Caco-2 (cell line): ENCODE results near the gene TMEM18. TPM values are rescaled to one million over a fixed set of nuclear protein-coding genes. Genes with fewer than 3 reads are reported as not detected.

Experiments
- BruUV-seq: library from RNA; stranded (reverse); fragments of 400-500 nt; replicated peaks from 2 replicates; lab custom pipeline; 2021; lab: Mats Ljungman, UMichigan
- CTCF ChIA-PET: fragments of 300-600 bp; sonication (Branson Sonifier 250); formaldehyde crosslinking; loops from one replicate; lab custom pipeline; 2022; ENCODE audit warnings: antibody characterized with exemption; lab: Charles Lee
- POLR2A ChIA-PET: fragments of 300-600 bp; sonication (Branson Sonifier 250); formaldehyde crosslinking; loops from one replicate; lab custom pipeline; 2022; ENCODE audit warnings: antibody characterized with exemption; lab: Charles Lee
- DNase-seq, 2 experiments: peaks; one replicate each; pipeline versions ENCODE4 v3.0.0 to v3.0.0-alpha.2; 2020 to 2022
- H3K27me3 ChIP-seq: replicated peaks from 2 replicates; pipeline ENCODE4 v1.6.0; 2011; ENCODE audit warnings: low read length; ENCODE audit not compliant: control insufficient read depth, insufficient read depth
- H3K36me3 ChIP-seq: 2 replicates; pipeline ENCODE4 v1.5.1; 2011; ENCODE audit warnings: low read length; ENCODE audit not compliant: control insufficient read depth, insufficient read depth
- H3K4me1 ChIP-seq: fragments of 250-450 bp; sonication (Bioruptor Pico); 2 replicates; pipeline ENCODE4 v1.5.1; 2020; ENCODE audit warnings: mild to moderate bottlenecking
- H3K4me3 ChIP-seq: 2 replicates; pipeline ENCODE4 v1.5.1; 2011; ENCODE audit warnings: low read depth, mild to moderate bottlenecking, control low read depth, low read length
- H3K9me3 ChIP-seq: fragments of 250-450 bp; sonication (Bioruptor Pico); 2 replicates; pipeline ENCODE4 v1.5.1; 2020; ENCODE audit warnings: mild to moderate bottlenecking, moderate library complexity
- H3K27ac Mint-ChIP-seq: one replicate; pipeline ENCODE4 v1.8.0; 2022; ENCODE audit warnings: mixed read lengths; ENCODE audit not compliant: unreplicated experiment
- H3K27me3 Mint-ChIP-seq: one replicate; pipeline ENCODE4 v1.8.0; 2022; ENCODE audit warnings: mixed read lengths; ENCODE audit not compliant: insufficient read depth, unreplicated experiment
- H3K36me3 Mint-ChIP-seq: one replicate; pipeline ENCODE4 v1.8.0; 2022; ENCODE audit warnings: mild to moderate bottlenecking, mixed read lengths; ENCODE audit not compliant: insufficient read depth, unreplicated experiment
- H3K4me1 Mint-ChIP-seq: one replicate; pipeline ENCODE4 v1.8.0; 2022; ENCODE audit warnings: low read depth, mixed read lengths; ENCODE audit not compliant: unreplicated experiment
- H3K4me3 Mint-ChIP-seq: one replicate; pipeline ENCODE4 v1.8.0; 2022; ENCODE audit warnings: mild to moderate bottlenecking, moderate library complexity, mixed read lengths; ENCODE audit not compliant: unreplicated experiment
- H3K9me3 Mint-ChIP-seq: one replicate; pipeline ENCODE4 v1.8.0; 2022; ENCODE audit warnings: mixed read lengths; ENCODE audit not compliant: unreplicated experiment
- CTCF ChIP-seq, 2 experiments: fragments of 200-600 bp in 1 of 2; IDR thresholded peaks; 1 replicate in 1 of 2; 2 replicates in 1 of 2; pipeline versions ENCODE4 v1.5.1 to v1.8.0; 2011 to 2022; ENCODE audit warnings: antibody characterized with exemption in 1 of 2, control low read depth in 1 of 2, inconsistent platforms in 1 of 2, low read depth in 1 of 2, low read length in 1 of 2, mild to moderate bottlenecking in 1 of 2, moderate library complexity in 1 of 2; ENCODE audit not compliant: insufficient read depth in 1 of 2, severe bottlenecking in 1 of 2, unreplicated experiment in 1 of 2
- intact Hi-C: fragments of 100-400 bp; cut with micrococcal nuclease; formaldehyde crosslinking; loops from one replicate; pipeline ENCODE4 v1.10.0; 2022; ENCODE audit not compliant: unreplicated experiment
- total RNA-seq: library from RNA; stranded (reverse); gene quantifications from 2 replicates; pipeline ENCODE4 v1.2.3, GENCODE V29; 2022

The TMEM18 gene
- total RNA-seq, 1 experiment from 2014 or later: 22.9 TPM

- no peaks in the 10 kb centered on the region for H3K9me3 ChIP-seq
- intact Hi-C loops: no loop called here
- Mint-ChIP-seq H3K27me3 (no peaks in the 10 kb centered on the region), H3K27ac (no peak overlapping the region), H3K36me3 (peaks cover 19% of the 10 kb centered on the region), H3K4me3 (no peak overlapping the region), H3K9me3 (no peaks in the 10 kb centered on the region), H3K4me1 (peaks cover 13% of the 10 kb centered on the region)
- ChIA-PET POLR2A (no interaction called here), CTCF (no interaction called here)
- no peak overlapping the region for H3K4me3 ChIP-seq
- H3K4me1 ChIP-seq: peaks cover 6% of the 10 kb centered on the region
- no peaks in the 10 kb centered on the region for H3K27me3 ChIP-seq
- no peaks in the 10 kb centered on the region; the same call in none of the 2 replicates for H3K36me3 ChIP-seq
- no TSS peak for BruUV-seq
- TF ChIP-seq CTCF (IDR thresholded peaks at IDR 0.05; ENCODE audit: insufficient read depth in 1 of 2, low read depth in 1 of 2, low read length in 1 of 2, severe bottlenecking in 1 of 2, unreplicated experiment in 1 of 2): no peak
- DNase-seq: no peak
Measured at GRCh38 chr2:674321-674985, 2.8 kb downstream of the TMEM18 start.

- no peaks in the 10 kb centered on the region for H3K27me3 ChIP-seq
- Mint-ChIP-seq H3K4me1 (peaks cover 8% of the 10 kb centered on the region), H3K36me3 (peaks cover 19% of the 10 kb centered on the region), H3K9me3 (no peaks in the 10 kb centered on the region), H3K27ac (no peak overlapping the region), H3K27me3 (no peaks in the 10 kb centered on the region), H3K4me3 (no peak overlapping the region)
- no peaks in the 10 kb centered on the region for H3K9me3 ChIP-seq
- peaks cover 6% of the 10 kb centered on the region for H3K4me1 ChIP-seq
- no peak for DNase-seq
- intact Hi-C loops: no loop called here
- no peaks in the 10 kb centered on the region; the same call in none of the 2 replicates for H3K36me3 ChIP-seq
- BruUV-seq: no TSS peak
- no peak for TF ChIP-seq CTCF (IDR thresholded peaks at IDR 0.05; ENCODE audit: insufficient read depth in 1 of 2, low read depth in 1 of 2, low read length in 1 of 2, severe bottlenecking in 1 of 2, unreplicated experiment in 1 of 2)
- CTCF ChIA-PET: no interaction called here
- POLR2A ChIA-PET: no interaction called here
- no peak overlapping the region for H3K4me3 ChIP-seq
Measured at GRCh38 chr2:673615-674320, 3.4 kb downstream of the TMEM18 start.

- intact Hi-C loops: no loop called here
Measured at GRCh38 chr2:673016-673415, 4.2 kb downstream of the TMEM18 start.

More at GRCh38 chr2:673016-673415, 4.2 kb downstream of the TMEM18 start:
- no peak for TF ChIP-seq CTCF (IDR thresholded peaks at IDR 0.05; ENCODE audit: insufficient read depth in 1 of 2, low read depth in 1 of 2, low read length in 1 of 2, severe bottlenecking in 1 of 2, unreplicated experiment in 1 of 2)
- no peaks in the 10 kb centered on the region; the same call in none of the 2 replicates for H3K36me3 ChIP-seq
- H3K36me3 Mint-ChIP-seq: peaks cover 19% of the 10 kb centered on the region
- ChIA-PET CTCF (no interaction called here), POLR2A (no interaction called here)
- H3K4me3 Mint-ChIP-seq: no peak overlapping the region
- H3K27me3 Mint-ChIP-seq: no peaks in the 10 kb centered on the region
- no peak overlapping the region for H3K27ac Mint-ChIP-seq
- no peak overlapping the region for H3K4me3 ChIP-seq
- no peaks in the 10 kb centered on the region for H3K9me3 ChIP-seq
- BruUV-seq: no TSS peak
- peaks cover 6% of the 10 kb centered on the region for H3K4me1 ChIP-seq
- no peak for DNase-seq
- H3K27me3 ChIP-seq: no peaks in the 10 kb centered on the region
- no peaks in the 10 kb centered on the region for H3K9me3 Mint-ChIP-seq
- H3K4me1 Mint-ChIP-seq: peaks cover under 1% of the 10 kb centered on the region
